ENCODE results near the gene KLF8. TPM values are rescaled to one million over a fixed set of nuclear protein-coding genes. Genes with fewer than 3 reads are reported as not detected.

Gene KLF8
- total RNA-seq, 1 donor from 2014 or later: 16.3 TPM

DNA sequence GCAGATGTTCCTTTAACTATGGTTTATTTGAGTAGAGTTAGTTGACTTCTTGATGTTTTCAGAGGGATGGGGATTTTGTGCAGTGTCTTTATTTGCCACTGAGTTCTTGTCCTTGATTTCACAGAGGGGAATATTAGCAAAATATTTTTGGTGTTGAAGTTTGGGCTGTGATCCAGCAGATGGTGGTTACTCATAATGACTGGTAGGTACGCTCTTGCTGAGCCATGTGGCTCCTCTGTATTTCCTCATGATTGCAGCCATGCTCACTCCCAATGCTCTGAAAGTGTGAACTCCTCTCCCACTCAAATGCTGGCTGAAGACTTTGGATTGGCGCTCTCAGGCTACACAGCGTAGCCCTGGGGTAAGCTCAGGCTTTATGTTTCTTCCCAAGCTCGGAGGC, 77.7 kb downstream of the KLF8 start:
- Histone ChIP-seq H3K36me3 (no peaks in the 10 kb centered on the region), H3K4me3 (no peak overlapping the region), H3K9me3 (no peaks in the 10 kb centered on the region), H3K27me3 (no peaks in the 10 kb centered on the region), H3K27ac (no peak overlapping the region), H3K4me1 (no peaks in the 10 kb centered on the region)
- intact Hi-C loops (cut with DNase I): no loop called here
- DNase-seq (no peak), ATAC-seq (no peak)
- TF ChIP-seq, protein P1, sequence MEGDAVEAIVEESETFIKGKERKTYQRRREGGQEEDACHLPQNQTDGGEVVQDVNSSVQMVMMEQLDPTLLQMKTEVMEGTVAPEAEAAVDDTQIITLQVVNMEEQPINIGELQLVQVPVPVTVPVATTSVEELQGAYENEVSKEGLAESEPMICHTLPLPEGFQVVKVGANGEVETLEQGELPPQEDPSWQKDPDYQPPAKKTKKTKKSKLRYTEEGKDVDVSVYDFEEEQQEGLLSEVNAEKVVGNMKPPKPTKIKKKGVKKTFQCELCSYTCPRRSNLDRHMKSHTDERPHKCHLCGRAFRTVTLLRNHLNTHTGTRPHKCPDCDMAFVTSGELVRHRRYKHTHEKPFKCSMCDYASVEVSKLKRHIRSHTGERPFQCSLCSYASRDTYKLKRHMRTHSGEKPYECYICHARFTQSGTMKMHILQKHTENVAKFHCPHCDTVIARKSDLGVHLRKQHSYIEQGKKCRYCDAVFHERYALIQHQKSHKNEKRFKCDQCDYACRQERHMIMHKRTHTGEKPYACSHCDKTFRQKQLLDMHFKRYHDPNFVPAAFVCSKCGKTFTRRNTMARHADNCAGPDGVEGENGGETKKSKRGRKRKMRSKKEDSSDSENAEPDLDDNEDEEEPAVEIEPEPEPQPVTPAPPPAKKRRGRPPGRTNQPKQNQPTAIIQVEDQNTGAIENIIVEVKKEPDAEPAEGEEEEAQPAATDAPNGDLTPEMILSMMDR (IDR thresholded peaks at IDR 0.05): no peak

GRCh38 chrX:56310581-56310980, 78.4 kb downstream of the KLF8 start:
- DNase-seq (no peak), ATAC-seq (no peak)
- TF ChIP-seq, protein P1 (IDR thresholded peaks at IDR 0.05): no peak
- Histone ChIP-seq H3K27ac (no peak overlapping the region), H3K36me3 (no peaks in the 10 kb centered on the region), H3K27me3 (no peaks in the 10 kb centered on the region), H3K9me3 (no peaks in the 10 kb centered on the region), H3K4me3 (no peak overlapping the region), H3K4me1 (no peaks in the 10 kb centered on the region)
- intact Hi-C loops (cut with DNase I): no loop called here

DNA sequence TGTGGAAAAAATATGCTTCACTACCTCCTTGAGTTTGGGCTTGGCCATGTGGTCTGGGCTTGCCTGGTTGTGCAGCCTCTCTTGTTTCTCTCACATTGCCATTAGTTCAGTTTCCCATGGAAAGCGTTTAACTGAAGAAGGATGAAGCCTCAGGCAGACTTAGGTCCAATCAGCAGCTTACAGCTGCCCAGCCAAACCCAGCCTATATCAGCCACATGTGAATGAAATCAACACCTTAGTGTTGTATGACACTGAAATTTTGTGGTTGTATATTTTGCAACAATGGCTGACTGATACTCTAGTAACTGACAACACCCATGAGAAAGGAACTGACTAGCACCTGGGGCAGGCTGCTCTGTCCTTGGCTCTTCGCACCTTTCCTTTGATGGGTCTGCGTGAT, 81.2 kb downstream of the KLF8 start:
- H3K4me1 ChIP-seq: no peaks in the 10 kb centered on the region
- intact Hi-C loops (cut with DNase I): no loop called here
- H3K9me3 ChIP-seq: no peaks in the 10 kb centered on the region
- H3K27ac ChIP-seq: no peak overlapping the region
- H3K4me3 ChIP-seq: no peak overlapping the region
- no peaks in the 10 kb centered on the region for H3K36me3 ChIP-seq
- TF ChIP-seq, protein P1 (IDR thresholded peaks at IDR 0.05): no peak
- ATAC-seq (no peak), DNase-seq (no peak)
- no peaks in the 10 kb centered on the region for H3K27me3 ChIP-seq

GRCh38 chrX:56314334-56314733, 82.2 kb downstream of the KLF8 start:
- ATAC-seq (no peak), DNase-seq (no peak)
- Histone ChIP-seq H3K4me1 (no peaks in the 10 kb centered on the region), H3K9me3 (no peaks in the 10 kb centered on the region), H3K4me3 (no peak overlapping the region), H3K27me3 (no peaks in the 10 kb centered on the region), H3K27ac (no peak overlapping the region), H3K36me3 (no peaks in the 10 kb centered on the region)
- TF ChIP-seq, protein P1 (IDR thresholded peaks at IDR 0.05): no peak
- intact Hi-C loops (cut with DNase I): no loop called here

DNA sequence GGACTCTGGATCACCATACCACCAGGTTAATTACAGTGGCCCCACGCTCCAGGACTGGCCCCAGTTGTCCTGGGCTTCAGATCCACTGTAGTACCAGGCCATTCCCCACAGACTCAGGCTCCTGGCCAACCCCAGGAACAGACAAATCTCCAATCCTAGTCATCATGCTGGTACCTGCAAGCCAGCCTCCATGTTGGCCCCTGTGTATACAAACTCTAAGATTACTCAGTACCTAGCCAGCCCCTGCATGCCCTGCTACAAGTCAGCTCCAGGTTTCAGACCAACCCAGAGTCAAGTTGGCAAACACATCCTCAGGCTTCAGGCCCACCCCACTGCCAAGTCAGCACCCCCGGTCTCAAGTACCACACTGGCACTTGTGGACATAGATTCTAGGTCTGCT, 85.9 kb downstream of the KLF8 start:
- Histone ChIP-seq H3K36me3 (no peaks in the 10 kb centered on the region), H3K27ac (no peak overlapping the region), H3K9me3 (no peaks in the 10 kb centered on the region), H3K4me1 (no peaks in the 10 kb centered on the region), H3K27me3 (no peaks in the 10 kb centered on the region), H3K4me3 (no peak overlapping the region)
- DNase-seq (no peak), ATAC-seq (no peak)
- TF ChIP-seq, protein P1 (IDR thresholded peaks at IDR 0.05): no peak
- intact Hi-C loops (cut with DNase I): no loop called here

DNA sequence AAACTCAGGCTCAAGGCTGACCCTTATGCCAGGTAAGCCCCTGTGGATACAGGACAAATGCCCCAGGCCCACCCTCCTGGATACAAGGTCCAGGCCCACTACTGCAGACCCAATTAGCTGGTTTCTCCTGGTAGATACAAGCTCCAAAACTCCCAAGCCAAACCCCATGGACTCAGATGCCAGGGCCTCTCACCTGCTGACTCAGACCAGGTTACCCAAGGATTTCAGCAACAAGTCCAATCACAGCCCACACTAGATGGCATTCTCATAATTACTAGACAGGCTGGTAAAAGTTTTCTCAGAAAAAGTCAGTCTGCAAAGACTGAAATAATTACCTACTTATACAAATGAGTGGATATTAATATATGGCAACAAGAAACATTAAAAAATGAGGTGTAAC, 87.0 kb downstream of the KLF8 start:
- Histone ChIP-seq H3K9me3 (no peaks in the 10 kb centered on the region), H3K36me3 (no peaks in the 10 kb centered on the region), H3K27me3 (no peaks in the 10 kb centered on the region), H3K4me3 (no peak overlapping the region), H3K27ac (no peak overlapping the region), H3K4me1 (no peaks in the 10 kb centered on the region)
- TF ChIP-seq, protein P1 (IDR thresholded peaks at IDR 0.05): no peak
- DNase-seq (no peak), ATAC-seq (no peak)
- intact Hi-C loops (cut with DNase I): no loop called here

Measured in upper lobe of right lung (tissue), 1 donor.